Stomach (tissue), 4 donors: ENCODE measurements around the gene KIF11.

Experiments
- POLR2A ChIP-seq, 4 donors: fragments of 450-650 bp; IDR thresholded peaks; one replicate each; pipeline ENCODE4 v1.6.1; 2016; ENCODE audit warnings: antibody characterized with exemption in 4 of 4, control low read depth in 2 of 4, mild to moderate bottlenecking in 1 of 4, moderate library complexity in 1 of 4
- POLR2AphosphoS5 ChIP-seq, 3 donors: sonication (generic); formaldehyde crosslinking; IDR thresholded peaks; one replicate each; pipeline ENCODE4 v1.6.1; 2016; ENCODE audit warnings: antibody characterized with exemption in 3 of 3

- no peak for TF ChIP-seq POLR2AphosphoS5 (IDR thresholded peaks at IDR 0.05)
- no peak for TF ChIP-seq POLR2A (IDR thresholded peaks at IDR 0.05)
Measured at GRCh38 chr10:92697663-92698511, 105.0 kb downstream of the KIF11 start.
